ENCODE results near the gene CD81. TPM values are rescaled to one million over a fixed set of nuclear protein-coding genes. Genes with fewer than 3 reads are reported as not detected.

CD81 gene
- total and polyA plus RNA-seq, 9 of the 15 experiments (the other 6 are each of a cell fraction or from before 2014, with no cell fraction given) = 2.4 to 189 (median 61.7) TPM

GRCh38 chr11:2444821-2445745, 68.0 kb downstream of the CD81 start, which contains the start of gene KCNQ1 (continued):
- TF ChIP-seq ZBTB40 (IDR thresholded peaks at IDR 0.05) (no peak), ZBTB40 (CRISPR knock-in tag; IDR thresholded peaks at IDR 0.05) (no peak), ZSCAN29 (IDR thresholded peaks at IDR 0.05) (no peak), ZNF133 (CRISPR knock-in tag; IDR thresholded peaks at IDR 0.05) (no peak), ZBTB17 (CRISPR knock-in tag; IDR thresholded peaks at IDR 0.05) (no peak), ZNF274 (IDR thresholded peaks at IDR 0.05; ENCODE audit: borderline replicate concordance, low read depth, low read length) (no peak), ZBTB12 (CRISPR knock-in tag; IDR thresholded peaks at IDR 0.05) (no peak), ZKSCAN3 (CRISPR knock-in tag; IDR thresholded peaks at IDR 0.05) (no peak), SETDB1 (IDR thresholded peaks at IDR 0.05; ENCODE audit: low read length) (no peak)
